IMR-90 (cell line): ENCODE measurements around the gene APOH. TPM values are rescaled to one million over a fixed set of nuclear protein-coding genes. Genes with fewer than 3 reads are reported as not detected.

Experiments used
- ATAC-seq: fragments of 200-7000 bp; cut with Tn5 transposase; 2 replicates; pipeline ENCODE4 v1.9.1; 2020; ENCODE audit warnings: low read depth, mild to moderate bottlenecking, moderate library complexity
- BruUV-seq: library from RNA; stranded (reverse); fragments of 400-500 nt; replicated peaks from 2 replicates; lab custom pipeline; 2021; lab: Mats Ljungman, UMichigan
- CTCF ChIA-PET: fragments of 300-600 bp; formaldehyde crosslinking; extraction: SDS; loops from one replicate; lab custom pipeline; 2021; ENCODE audit warnings: antibody characterized with exemption; lab: Yijun Ruan, JAX
- POLR2A ChIA-PET: fragments of 300-600 bp; sonication (Branson Sonifier 250); formaldehyde crosslinking; loops from one replicate; lab custom pipeline; 2022; ENCODE audit warnings: antibody characterized with exemption; ENCODE audit not compliant: unreplicated experiment; lab: Charles Lee
- DNase-seq: peaks from one replicate; pipeline ENCODE4 v3.0.0; 2013
- H2AFZ ChIP-seq: replicated peaks from 2 replicates; pipeline ENCODE3; 2013; ENCODE audit warnings: low read length, mild to moderate bottlenecking; ENCODE audit not compliant: poor library complexity
- H2AK5ac ChIP-seq: 2 replicates; pipeline ENCODE4 v1.6.1; 2013; ENCODE audit warnings: low read depth, low read length, inconsistent platforms
- H2AK9ac ChIP-seq: replicated peaks from 2 replicates; pipeline ENCODE3; 2013; ENCODE audit warnings: mild to moderate bottlenecking, low read depth, low read length, moderate library complexity; ENCODE audit not compliant: poor library complexity
- H2BK120ac ChIP-seq: 2 replicates; pipeline ENCODE4 v1.6.1; 2013; ENCODE audit warnings: low read depth, low read length, inconsistent platforms
- H2BK15ac ChIP-seq: 3 replicates; pipeline ENCODE4 v1.6.1; 2013; ENCODE audit warnings: low read depth, low read length, inconsistent platforms
- H2BK20ac ChIP-seq: 2 replicates; pipeline ENCODE4 v1.6.1; 2013; ENCODE audit warnings: low read depth, mild to moderate bottlenecking, inconsistent platforms, low read length, moderate library complexity
- H2BK5ac ChIP-seq: 2 replicates; pipeline ENCODE4 v1.6.1; 2013; ENCODE audit warnings: mild to moderate bottlenecking, low read depth, low read length, inconsistent platforms; ENCODE audit not compliant: poor library complexity, severe bottlenecking
- H3K14ac ChIP-seq: replicated peaks from 2 replicates; pipeline ENCODE4 v1.6.1; 2013; ENCODE audit warnings: low read depth, low read length, inconsistent platforms
- H3K18ac ChIP-seq: 2 replicates; pipeline ENCODE4 v1.6.1; 2013; ENCODE audit warnings: low read depth, low read length, control low read depth
- H3K23ac ChIP-seq: 2 replicates; pipeline ENCODE4 v1.6.1; 2013; ENCODE audit warnings: low read depth, low read length, inconsistent platforms
- H3K27ac ChIP-seq: 2 replicates; pipeline ENCODE4 v1.5.1; 2013; ENCODE audit warnings: mild to moderate bottlenecking, control low read depth, low read length; ENCODE audit not compliant: insufficient read depth
- H3K27me3 ChIP-seq: 2 replicates; pipeline ENCODE4 v1.6.1; 2013; ENCODE audit warnings: low read length; ENCODE audit not compliant: control insufficient read depth, insufficient read depth
- H3K36me3 ChIP-seq: 2 replicates; pipeline ENCODE4 v1.6.1; 2013; ENCODE audit warnings: low read length, mixed read lengths; ENCODE audit not compliant: control insufficient read depth, insufficient read depth
- H3K4ac ChIP-seq: 2 replicates; pipeline ENCODE4 v1.6.1; 2013; ENCODE audit warnings: low read depth, low read length, inconsistent platforms
- H3K4me1 ChIP-seq: 2 replicates; pipeline ENCODE4 v1.6.1; 2013; ENCODE audit warnings: low read length, mixed read lengths; ENCODE audit not compliant: control insufficient read depth, insufficient read depth
- H3K4me2 ChIP-seq: 2 replicates; pipeline ENCODE4 v1.6.1; 2013; ENCODE audit warnings: low read depth, mild to moderate bottlenecking, control low read depth, low read length, moderate library complexity
- H3K4me3 ChIP-seq: 2 replicates; pipeline ENCODE4 v1.5.1; 2013; ENCODE audit warnings: low read depth, mild to moderate bottlenecking, control low read depth, low read length, moderate library complexity; ENCODE audit not compliant: insufficient read depth
- H3K56ac ChIP-seq: 2 replicates; pipeline ENCODE4 v1.6.1; 2013; ENCODE audit warnings: low read length, inconsistent platforms; ENCODE audit not compliant: insufficient read depth; ENCODE audit errors: extremely low read depth
- H3K79me1 ChIP-seq, 2 experiments: 2 replicates each; pipeline ENCODE4 v1.6.1; 2013; ENCODE audit warnings: low read length in 2 of 2, inconsistent platforms in 1 of 2, low read depth in 1 of 2
- H3K9ac ChIP-seq: 2 replicates; pipeline ENCODE4 v1.6.1; 2013; ENCODE audit warnings: low read depth, low read length, control low read depth
- H3K9me1 ChIP-seq: 2 replicates; pipeline ENCODE4 v1.6.1; 2013; ENCODE audit warnings: low read length, inconsistent platforms; ENCODE audit not compliant: insufficient read depth
- H3K9me3 ChIP-seq: 2 replicates; pipeline ENCODE4 v1.6.1; 2013; ENCODE audit warnings: low read length; ENCODE audit not compliant: control insufficient read depth, insufficient read depth
- H4K20me1 ChIP-seq: 2 replicates; pipeline ENCODE4 v1.6.1; 2013; ENCODE audit warnings: low read length, inconsistent platforms; ENCODE audit not compliant: insufficient read depth
- H4K5ac ChIP-seq: 2 replicates; pipeline ENCODE4 v1.6.1; 2013; ENCODE audit warnings: mild to moderate bottlenecking, low read depth, low read length, control low read depth
- H4K8ac ChIP-seq, 2 experiments: 2 replicates each; pipeline ENCODE4 v1.6.1; 2013; ENCODE audit warnings: low read depth in 2 of 2, low read length in 2 of 2, control low read depth in 1 of 2, inconsistent platforms in 1 of 2
- H4K91ac ChIP-seq: 2 replicates; pipeline ENCODE4 v1.6.1; 2013; ENCODE audit warnings: low read depth, low read length, inconsistent platforms; ENCODE audit not compliant: insufficient read depth
- MAFK ChIP-seq: IDR thresholded peaks from 2 replicates; pipeline ENCODE4 v1.6.1; 2012; ENCODE audit warnings: low read depth, low read length, improper control_type of control experiment
- WGBS, 2 experiments: methylation state at CpG; one replicate each; pipeline versions ENCODE4 v1.1.5 to v1.1.7; 2013; ENCODE audit warnings: missing lambda C conversion rate in 2 of 2; ENCODE audit not compliant: insufficient read length in 1 of 2; ENCODE audit errors: extremely low coverage in 2 of 2; 5-methylcytosine and 5-hydroxymethylcytosine counted together
- dilution Hi-C: fragments of 300-500 bp; cut with HindIII; formaldehyde crosslinking; loops from one replicate; pipeline ENCODE4 v1.14.3; 2018; ENCODE audit warnings: low sequenced_read_pairs; ENCODE audit not compliant: unreplicated experiment
- in situ Hi-C: fragments of 300-500 bp; cut with MboI; formaldehyde crosslinking; loops from 3 replicates; pipeline ENCODE4 v1.14.3; 2019; ENCODE audit warnings: low sequenced_read_pairs, inconsistent platforms, mixed read lengths
- intact Hi-C: fragments of 100-400 bp; cut with micrococcal nuclease; formaldehyde crosslinking; loops from 2 replicates; pipeline ENCODE4 v1.10.0; 2022
- polyA plus RNA-seq, 3 experiments: library from polyadenylated mRNA; depleted of rRNA; stranded (reverse); fragments of >200 nt; gene quantifications; 2 replicates each; pipeline ENCODE4 v1.2.3, GENCODE V29; 2012; ENCODE audit warnings: low replicate concordance in 1 of 3
- total RNA-seq: library from RNA; depleted of rRNA; stranded (reverse); fragments of >200 nt; gene quantifications from 2 replicates; pipeline ENCODE4 v1.2.3, GENCODE V29; 2012

The APOH gene
- total and polyA plus RNA-seq, 2 of the 4 experiments (the other 2 are of a cell fraction): not detected

DNA sequence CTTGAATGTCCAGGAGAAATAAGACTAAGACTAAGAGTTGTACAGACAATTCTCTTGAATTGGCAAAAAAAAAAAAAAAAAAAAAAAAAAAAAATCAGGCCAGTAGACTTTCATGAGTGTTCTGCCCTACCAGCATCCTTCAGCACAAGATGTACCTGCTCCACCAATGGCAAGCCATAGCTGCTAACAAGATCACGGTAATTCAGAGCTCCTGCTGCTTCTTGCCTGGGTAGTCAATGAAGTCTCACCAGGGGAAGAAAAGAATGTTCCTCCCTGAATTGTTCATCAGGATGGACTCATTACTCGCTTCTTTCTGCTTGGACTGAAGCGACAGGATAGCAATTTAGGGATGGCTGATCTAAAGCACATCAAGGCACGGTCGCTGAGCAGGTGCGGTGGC lies 31.1 kb upstream of the APOH start:
- Histone ChIP-seq H3K23ac (no peak overlapping the region), H2BK15ac (0 out of 3 replicates have a peak overlapping the region, but pooled peaks have one; percentile 39), H4K91ac (no peak overlapping the region), H3K9me1 (no peaks in the 10 kb centered on the region), H3K18ac (no peak overlapping the region), H3K9me3 (no peaks in the 10 kb centered on the region), H2AK5ac (no peak overlapping the region), H3K4ac (no peak overlapping the region), H2AK9ac (peak overlapping the region; percentile 77), H3K4me1 (no peaks in the 10 kb centered on the region), H3K9ac (no peak overlapping the region), H3K27ac (no peak overlapping the region), H3K79me1 (no peaks in the 10 kb centered on the region), H2BK5ac (no peak overlapping the region), H3K4me2 (no peak overlapping the region), H2AFZ (peak overlapping the region; percentile 8), H3K56ac (no peak overlapping the region), H3K4me3 (no peak overlapping the region), H2BK120ac (no peak overlapping the region), H3K36me3 (no peaks in the 10 kb centered on the region), H3K14ac (no peak overlapping the region), H3K27me3 (no peaks in the 10 kb centered on the region), H4K5ac (no peak overlapping the region), H4K8ac (no peak overlapping the region), H2BK20ac (no peak overlapping the region), H4K20me1 (no peaks in the 10 kb centered on the region)
- no peak for TF ChIP-seq MAFK
- intact Hi-C loops (no loop called here), dilution Hi-C loops (no loop called here), in situ Hi-C loops (no loop called here)
- ChIA-PET CTCF (interaction anchor here (0.6 to 1.3 kb wide), 3 partner anchors 168 to 310 kb away, joined by 3 to 8 read pairs (median 7); no protein-coding TSS in a partner anchor), POLR2A (no interaction called here)
- ATAC-seq (no peak), DNase-seq (no peak)
- BruUV-seq: no TSS peak
- 100% methylated on average over 2 of the region's 6 CpGs; no CpG with 5 or more reads in 1 of the 2 experiments for WGBS, 2 experiments
